NOMO-1 treated with DMSO at 0.1 percent for 48 hours (cell line): Measurements from ENCODE around the gene FANCE.

Experiments
- DNase-seq: peaks from one replicate; lab custom pipeline; 2025; ENCODE audit not compliant: unreplicated experiment; lab: John Stamatoyannopoulos, UW

Gene FANCE

DNA sequence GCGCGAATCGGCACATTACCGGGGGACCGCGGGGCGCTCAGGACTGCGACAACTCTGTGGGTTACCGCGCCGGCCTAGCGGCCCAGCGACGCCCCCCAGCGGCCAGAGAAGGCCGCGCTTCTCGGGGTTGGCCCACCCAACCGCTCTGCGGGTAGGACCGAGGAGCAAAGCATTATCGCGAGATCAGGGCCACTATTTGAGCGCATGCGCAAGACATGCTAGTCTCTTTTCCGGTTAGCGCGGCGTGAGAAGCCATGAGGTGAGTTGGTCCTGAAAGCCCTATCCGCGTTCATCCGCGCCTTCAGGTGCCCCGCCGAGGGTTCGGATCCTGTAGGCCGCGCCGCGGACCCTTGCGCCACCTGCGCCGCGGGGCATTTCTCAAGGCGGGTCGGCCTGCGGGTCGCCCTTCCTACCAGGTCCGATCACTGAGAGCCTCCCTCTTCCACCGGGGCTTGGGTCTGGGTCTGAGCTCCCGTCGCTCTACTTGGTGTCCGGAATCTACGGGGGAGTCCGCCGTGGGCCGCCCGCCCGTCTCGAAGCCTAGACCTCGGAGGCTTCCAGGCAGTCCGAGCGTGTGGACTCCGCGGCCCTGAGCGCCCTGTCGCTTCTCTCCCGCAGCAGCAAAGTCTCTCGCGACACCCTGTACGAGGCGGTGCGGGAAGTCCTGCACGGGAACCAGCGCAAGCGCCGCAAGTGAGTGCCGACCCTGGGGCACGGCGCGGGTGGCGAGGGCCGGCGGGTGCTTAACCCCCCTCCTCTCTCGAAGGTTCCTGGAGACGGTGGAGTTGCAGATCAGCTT, 16.2 kb downstream of the FANCE start, which contains the start of gene RPL10A:
RPL10A (plus strand) TSS at position 221 of the 799 bp plus-strand sequence; CDS start at position 255, 34 bp downstream.
- peak; percentile 94 for DNase-seq

DNA sequence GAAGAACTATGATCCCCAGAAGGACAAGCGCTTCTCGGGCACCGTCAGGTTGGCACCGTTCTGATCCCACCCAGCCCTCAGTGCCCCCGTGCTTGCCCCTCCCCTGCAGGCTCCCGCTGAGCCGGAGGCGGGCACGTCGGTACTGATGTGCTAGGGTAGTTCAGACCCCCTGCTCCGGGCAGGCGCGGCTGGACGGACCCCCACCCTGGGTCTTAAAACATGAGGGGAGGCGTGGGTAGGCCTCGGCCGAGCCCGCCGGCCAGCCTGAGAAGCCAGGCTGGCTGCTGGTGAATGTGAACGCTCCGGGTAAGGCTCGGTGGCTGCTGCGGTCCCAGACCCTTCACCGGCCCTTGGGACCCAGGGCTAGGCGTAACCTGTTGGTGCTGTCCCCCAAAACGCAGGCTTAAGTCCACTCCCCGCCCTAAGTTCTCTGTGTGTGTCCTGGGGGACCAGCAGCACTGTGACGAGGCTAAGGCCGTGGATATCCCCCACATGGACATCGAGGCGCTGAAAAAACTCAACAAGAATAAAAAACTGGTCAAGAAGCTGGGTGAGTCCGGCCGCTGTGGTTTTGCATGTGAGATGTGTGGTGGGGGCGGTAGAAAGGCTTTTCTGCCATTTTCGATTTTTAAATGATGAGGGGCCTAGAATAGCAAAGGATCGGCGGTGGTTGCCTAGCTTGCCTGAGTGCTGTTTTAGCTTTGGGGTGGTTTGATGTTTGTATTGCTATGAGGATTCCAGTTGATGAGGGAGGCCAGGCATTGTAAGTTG, 17.0 kb downstream of the FANCE start:
- no peak for DNase-seq

DNA sequence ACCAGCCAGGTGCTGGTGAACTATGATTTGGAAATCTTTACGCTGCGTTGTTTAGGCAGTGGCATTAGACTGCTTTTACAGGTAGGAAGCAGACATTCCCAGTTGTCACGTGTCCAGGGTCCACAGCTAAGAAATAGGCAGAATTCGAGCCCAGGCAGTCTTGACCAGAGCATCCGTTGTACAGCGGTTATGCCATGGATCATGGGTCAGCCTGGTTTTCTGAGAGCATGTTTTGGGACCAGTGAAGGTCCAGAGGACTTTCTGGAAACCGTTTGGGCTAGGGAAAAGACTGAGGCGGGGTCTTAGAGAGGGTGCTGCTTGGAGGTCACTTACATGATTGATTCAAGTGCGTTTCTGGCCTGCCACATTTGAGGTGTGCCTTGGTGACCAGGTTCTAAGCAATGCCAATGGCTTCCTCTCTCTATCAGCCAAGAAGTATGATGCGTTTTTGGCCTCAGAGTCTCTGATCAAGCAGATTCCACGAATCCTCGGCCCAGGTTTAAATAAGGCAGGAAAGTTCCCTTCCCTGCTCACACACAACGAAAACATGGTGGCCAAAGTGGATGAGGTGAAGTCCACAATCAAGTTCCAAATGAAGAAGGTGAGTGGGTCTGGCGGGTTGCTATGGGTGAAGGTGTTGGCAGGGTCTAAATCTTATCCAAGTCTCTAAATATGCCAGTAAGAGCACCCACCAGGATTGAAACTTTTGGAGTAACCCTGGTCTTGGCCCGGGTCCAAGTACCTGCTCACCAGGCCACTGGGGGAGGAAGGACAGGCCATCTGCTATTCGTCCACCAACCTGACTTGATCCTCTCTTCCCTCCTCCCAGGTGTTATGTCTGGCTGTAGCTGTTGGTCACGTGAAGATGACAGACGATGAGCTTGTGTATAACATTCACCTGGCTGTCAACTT, 17.9 kb downstream of the FANCE start:
- DNase-seq = no peak

GRCh38 chr6:35470663-35471120, 18.6 kb downstream of the FANCE start:
- DNase-seq = no peak

DNA sequence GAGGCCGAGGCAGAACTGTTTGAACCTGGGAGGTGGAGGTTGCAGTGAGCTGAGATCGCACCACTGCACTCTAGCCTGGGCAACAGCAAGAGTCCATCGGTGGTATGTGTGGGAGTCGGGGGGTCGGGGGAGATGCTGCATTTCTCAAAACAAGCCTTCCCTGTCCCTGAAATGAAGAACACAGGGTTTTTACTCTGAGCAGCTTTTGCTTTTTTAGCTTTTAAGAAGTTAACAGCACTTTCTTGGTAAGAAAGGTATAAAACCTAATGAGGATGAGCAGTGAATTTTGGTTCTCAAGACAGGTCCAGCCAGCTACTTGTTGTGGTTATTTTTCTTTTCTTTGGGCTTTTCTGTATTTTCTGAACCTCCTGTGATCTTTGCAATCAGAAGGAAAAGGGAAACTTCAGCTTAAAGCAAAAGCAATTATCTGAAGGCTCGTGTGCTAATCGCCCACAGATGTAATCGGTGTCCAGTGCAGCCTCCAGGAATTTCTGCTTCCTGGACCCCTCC, 19.8 kb downstream of the FANCE start:
- DNase-seq = no peak

DNA sequence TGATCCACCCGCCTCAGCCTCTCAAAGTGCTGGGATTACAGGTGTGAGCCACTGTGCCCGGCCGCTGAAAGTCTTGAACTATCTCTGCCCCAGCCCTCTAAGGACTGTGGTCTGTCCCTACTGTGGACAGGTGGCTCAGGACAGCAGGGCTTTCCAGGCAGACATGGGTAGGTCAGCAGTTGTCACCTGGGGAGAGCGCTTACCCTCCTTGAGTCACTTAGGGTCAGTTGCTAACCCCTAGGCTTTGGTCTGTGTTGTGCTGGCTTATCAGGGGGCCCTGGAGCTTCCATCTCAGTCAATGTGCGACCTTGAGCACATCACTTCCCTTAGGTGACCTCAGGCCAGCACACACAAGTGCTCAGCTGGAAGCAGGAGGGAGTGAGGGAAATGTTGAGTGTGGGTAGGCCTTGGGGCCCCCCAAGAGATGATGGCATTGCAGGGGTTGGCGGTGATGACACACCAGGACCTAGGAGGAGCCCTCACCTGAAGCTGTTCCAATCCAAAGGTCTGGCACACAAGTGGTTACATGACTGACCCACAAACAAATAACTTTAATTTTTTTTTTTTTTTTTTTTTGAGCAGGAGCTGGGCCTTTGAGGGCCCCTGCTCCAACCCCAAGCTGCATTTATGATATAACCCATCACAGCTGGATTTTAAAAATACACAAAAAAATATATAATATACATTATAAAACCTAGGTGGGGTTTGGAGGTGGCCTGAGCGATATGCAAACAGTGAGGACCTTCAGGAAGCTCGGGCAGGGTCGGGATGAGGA, 21.1 kb downstream of the FANCE start:
- DNase-seq = no peak

GRCh38 chr6:35473850-35474130, 21.7 kb downstream of the FANCE start:
- no peak for DNase-seq

GRCh38 chr6:35474131-35474941, 22.2 kb downstream of the FANCE start:
- no peak for DNase-seq

GRCh38 chr6:35474942-35475570, 22.9 kb downstream of the FANCE start:
- no peak for DNase-seq

DNA sequence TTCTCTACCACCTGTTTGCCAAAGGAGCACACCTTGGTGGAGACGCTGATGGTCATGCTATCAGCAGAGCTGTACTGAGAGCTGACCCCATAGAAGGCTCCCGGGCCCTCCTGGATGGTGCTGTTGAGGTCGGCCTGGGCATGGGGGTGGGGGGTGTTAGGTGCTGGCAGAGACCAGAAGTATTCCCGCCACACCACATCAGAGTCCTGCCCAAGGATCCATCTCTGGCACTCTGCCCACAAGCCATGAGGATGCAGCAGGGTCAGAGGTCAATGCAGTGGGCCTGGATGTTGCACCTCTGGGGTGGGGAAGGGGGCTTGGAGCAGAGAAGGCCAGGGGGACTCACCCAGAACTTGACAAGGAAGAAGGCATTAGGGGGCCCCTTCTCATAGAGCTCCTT, 23.4 kb downstream of the FANCE start:
- DNase-seq = no peak

DNA sequence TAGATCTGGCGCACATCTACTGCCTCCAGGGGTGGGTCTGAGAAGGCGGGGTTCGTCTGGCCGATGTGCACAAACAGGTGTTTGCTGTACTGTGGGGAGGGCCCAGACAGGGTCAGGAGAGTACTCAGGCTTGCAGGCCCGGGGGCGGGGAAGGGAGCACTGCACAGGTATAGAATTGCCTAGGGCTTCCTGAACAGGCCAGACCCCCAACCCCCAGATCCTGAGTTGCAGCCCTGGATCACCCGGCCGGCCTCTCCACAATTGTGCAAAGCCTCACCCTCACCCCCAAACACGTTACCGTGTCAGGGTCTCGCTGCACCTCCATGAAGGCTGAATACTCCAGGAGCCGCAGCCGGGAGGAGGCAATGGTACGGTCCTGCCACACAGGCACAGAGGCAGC, 23.9 kb downstream of the FANCE start:
- no peak for DNase-seq

- no peak for DNase-seq
These were observed 24.9 kb downstream of the FANCE start for GRCh38 chr6:35477028-35477427.

GRCh38 chr6:35477551-35478179, 25.5 kb downstream of the FANCE start:
- DNase-seq = no peak

- no peak for DNase-seq
These were observed 26.1 kb downstream of the FANCE start for GRCh38 chr6:35478259-35478658.

DNA sequence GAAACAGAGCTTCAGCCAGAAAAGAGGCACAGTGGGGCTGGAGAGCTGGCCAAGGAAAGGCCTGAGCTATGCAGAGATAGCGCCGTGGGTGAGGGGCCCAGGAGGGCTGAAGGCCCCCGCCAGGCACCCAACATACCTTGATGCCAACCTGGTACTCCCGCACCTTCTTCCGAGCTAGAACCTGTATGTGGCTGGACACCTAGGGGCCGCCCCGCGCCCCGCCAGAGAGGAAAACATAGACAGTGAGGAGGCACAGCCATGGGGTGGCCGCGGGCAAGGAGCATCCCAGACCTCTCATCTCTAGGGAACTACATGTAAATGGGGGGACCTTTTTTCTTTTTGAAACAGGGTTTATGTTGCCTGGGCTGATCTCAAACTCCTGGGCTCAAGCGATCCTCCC, 28.0 kb downstream of the FANCE start:
- no peak for DNase-seq

DNA sequence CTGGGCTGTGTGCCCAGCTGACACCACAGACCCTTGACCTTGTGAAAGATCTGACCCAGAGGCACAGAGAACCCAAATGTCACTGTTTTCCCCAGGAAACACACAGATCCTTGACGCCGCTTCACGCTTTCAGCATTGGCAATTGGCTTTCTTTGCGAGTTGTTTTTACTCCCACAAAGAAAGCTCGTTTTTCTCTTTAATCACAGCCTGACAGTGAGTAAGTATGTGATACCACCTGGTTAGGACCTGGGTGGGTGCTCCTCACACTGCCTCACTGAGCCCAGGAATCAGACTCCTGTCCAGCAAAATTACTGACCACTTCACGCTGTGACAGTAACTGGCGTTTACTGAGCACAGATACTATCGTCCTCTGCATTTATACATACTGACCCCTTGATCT, 29.1 kb downstream of the FANCE start:
- no peak for DNase-seq

DNA sequence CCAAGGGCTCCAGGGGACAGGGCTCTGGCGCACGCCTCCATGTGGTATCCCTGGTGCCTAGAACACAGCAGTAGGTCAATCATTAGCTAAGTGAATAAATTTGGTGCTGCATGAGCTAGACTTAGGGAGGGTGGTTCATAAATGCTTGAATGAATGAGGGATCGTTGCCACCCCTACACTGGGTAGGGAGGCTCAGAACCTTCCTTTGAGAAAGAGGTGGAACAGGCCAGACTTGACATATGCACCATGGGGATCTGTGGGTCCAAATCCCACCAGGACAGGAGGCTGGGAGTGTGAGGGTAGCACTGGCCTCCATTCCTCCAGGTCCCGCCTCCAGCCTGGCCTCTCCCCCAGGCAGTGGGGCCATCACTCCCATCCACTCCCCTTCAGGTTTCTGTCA, 30.9 kb downstream of the FANCE start:
- DNase-seq = no peak

DNA sequence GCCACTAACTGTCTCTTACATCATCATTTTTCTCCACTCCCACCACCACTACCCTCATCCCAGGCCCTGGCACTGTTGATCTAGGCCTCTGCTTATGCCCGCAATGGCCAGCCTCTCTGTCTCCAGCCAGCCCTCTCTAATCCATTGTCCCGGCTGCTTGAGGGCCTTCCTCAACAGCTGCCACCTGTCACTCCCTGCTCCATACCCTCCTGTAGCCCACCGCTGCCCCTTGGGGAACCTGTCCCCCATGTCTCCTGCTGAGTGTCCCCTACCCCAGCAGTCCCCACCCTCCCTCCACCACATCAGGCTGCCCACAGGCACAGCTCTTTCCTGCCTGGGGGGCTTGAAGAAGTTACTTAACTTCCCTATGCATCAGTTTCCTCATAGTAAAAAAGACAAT, 31.4 kb downstream of the FANCE start:
- DNase-seq = no peak
